Neural progenitor cell (in vitro differentiated cells): ENCODE results near the gene PTGER3.

Experiments
- CTCF ChIP-seq: fragments of 200-600 bp; sonication (generic); IDR thresholded peaks from 2 replicates; pipeline ENCODE4 v1.5.1; 2017; ENCODE audit warnings: antibody characterized with exemption, mild to moderate bottlenecking
- EZH2phosphoT487 ChIP-seq: fragments of 200-600 bp; sonication (generic); IDR thresholded peaks from 2 replicates; pipeline ENCODE4 v1.6.1; 2017; ENCODE audit warnings: antibody characterized with exemption

- TF ChIP-seq CTCF (no peak), EZH2phosphoT487 (no peak)
Measured at GRCh38 chr1:71030026-71030425, 17.6 kb downstream of the PTGER3 start.
